ENCODE results near the gene PRKD3. TPM values are rescaled to one million over a fixed set of nuclear protein-coding genes. Genes with fewer than 3 reads are reported as not detected.

Gene PRKD3
- total and polyA plus RNA-seq, 2 donors (not counting 1 experiment from before 2014, with no cell fraction given) = 28.9 to 82.2 TPM

- Histone ChIP-seq H3K4me3 (ENCODE audit: control extremely low read depth in 1 of 5, extremely low read depth in 1 of 5, insufficient read depth in 1 of 5, low read depth in 2 of 5, low read length in 4 of 5) (no peak overlapping the region), H3K9me3 (ENCODE audit: control extremely low read depth in 1 of 3, control insufficient read depth in 2 of 3, insufficient read depth in 1 of 3, low read length in 2 of 3) (no peaks in the 10 kb centered on the region), H3K79me2 (ENCODE audit: control insufficient read depth, insufficient read depth, low read length) (no peaks in the 10 kb centered on the region), H3K27me3 (replicated peaks in 1 of 4; ENCODE audit: control extremely low read depth in 1 of 4, control insufficient read depth in 3 of 4, insufficient read depth in 4 of 4, low read length in 3 of 4) (peaks cover 0 to 3% (median 1%) of the 10 kb centered on the region in 4 experiments), H3K9ac (ENCODE audit: low read length) (no peak overlapping the region), H4K20me1 (ENCODE audit: control insufficient read depth, insufficient read depth, low read length, poor library complexity, severe bottlenecking) (no peaks in the 10 kb centered on the region), H3K4me2 (replicated peaks; ENCODE audit: low read depth, low read length, poor library complexity, severe bottlenecking) (no peak overlapping the region), H3K27ac (ENCODE audit: low read length in 2 of 2) (no peak overlapping the region), H3K36me3 (replicated peaks in 1 of 2; ENCODE audit: control extremely low read depth in 1 of 2, control insufficient read depth in 1 of 2, extremely low read depth in 1 of 2, insufficient read depth in 2 of 2, low read length in 1 of 2) (no peaks in the 10 kb centered on the region), H3K4me1 (ENCODE audit: control insufficient read depth in 2 of 2, insufficient read depth in 2 of 2, low read length in 2 of 2) (peaks cover 0 to 3% of the 10 kb centered on the region in 2 donors), H2AFZ (ENCODE audit: insufficient read depth, low read depth, low read length, poor library complexity, severe bottlenecking) (no peak overlapping the region)
- ATAC-seq (ENCODE audit: low read depth) = no peak
- Mint-ChIP-seq H3K4me1 (peaks cover 4% of the 10 kb centered on the region), H3K27ac (no peak overlapping the region), H3K9me3 (ENCODE audit: insufficient read depth) (no peaks in the 10 kb centered on the region), H3K4me3 (no peak overlapping the region), H3K27me3 (peaks cover 6% of the 10 kb centered on the region)
- CTCF ChIA-PET = interaction anchor here (0.9 kb wide), 1 partner anchor 13 kb away, joined by 5 read pairs; no protein-coding TSS in a partner anchor
- no peak for DNase-seq
- intact Hi-C loops (cut with micrococcal nuclease) = no loop called here
- no peak for TF ChIP-seq EZH2 (IDR thresholded peaks at IDR 0.05; ENCODE audit: borderline replicate concordance, insufficient read depth, low read depth, low read length, poor library complexity, severe bottlenecking)
- no peak for TF ChIP-seq CTCF (IDR thresholded peaks at IDR 0.05)
- POLR2A ChIA-PET = no interaction called here
- WGBS (ENCODE audit: insufficient coverage) = no CpG with 5 or more reads among the region's 1 CpG
Observed at GRCh38 chr2:37357069-37357468, 32.4 kb upstream of the PRKD3 start.

- Histone ChIP-seq H3K4me3 (ENCODE audit: control extremely low read depth in 1 of 5, extremely low read depth in 1 of 5, insufficient read depth in 1 of 5, low read depth in 2 of 5, low read length in 4 of 5) (no peak overlapping the region), H4K20me1 (ENCODE audit: control insufficient read depth, insufficient read depth, low read length, poor library complexity, severe bottlenecking) (no peaks in the 10 kb centered on the region), H3K9ac (ENCODE audit: low read length) (no peak overlapping the region), H3K27me3 (replicated peaks in 1 of 4; ENCODE audit: control extremely low read depth in 1 of 4, control insufficient read depth in 3 of 4, insufficient read depth in 4 of 4, low read length in 3 of 4) (peaks cover 0 to 3% (median 1%) of the 10 kb centered on the region in 4 experiments), H3K79me2 (ENCODE audit: control insufficient read depth, insufficient read depth, low read length) (no peaks in the 10 kb centered on the region), H2AFZ (ENCODE audit: insufficient read depth, low read depth, low read length, poor library complexity, severe bottlenecking) (no peak overlapping the region), H3K9me3 (ENCODE audit: control extremely low read depth in 1 of 3, control insufficient read depth in 2 of 3, insufficient read depth in 1 of 3, low read length in 2 of 3) (no peaks in the 10 kb centered on the region), H3K4me2 (replicated peaks; ENCODE audit: low read depth, low read length, poor library complexity, severe bottlenecking) (no peak overlapping the region), H3K27ac (ENCODE audit: low read length in 2 of 2) (no peak overlapping the region), H3K36me3 (replicated peaks in 1 of 2; ENCODE audit: control extremely low read depth in 1 of 2, control insufficient read depth in 1 of 2, extremely low read depth in 1 of 2, insufficient read depth in 2 of 2, low read length in 1 of 2) (no peaks in the 10 kb centered on the region), H3K4me1 (ENCODE audit: control insufficient read depth in 2 of 2, insufficient read depth in 2 of 2, low read length in 2 of 2) (peaks cover 0 to 3% of the 10 kb centered on the region in 2 donors)
- ATAC-seq (ENCODE audit: low read depth) (no peak), DNase-seq (no peak)
- Mint-ChIP-seq H3K27ac (no peak overlapping the region), H3K27me3 (peaks cover 6% of the 10 kb centered on the region), H3K4me1 (peaks cover 4% of the 10 kb centered on the region), H3K4me3 (no peak overlapping the region), H3K9me3 (ENCODE audit: insufficient read depth) (no peaks in the 10 kb centered on the region)
- CTCF ChIA-PET = interaction anchor here (0.9 kb wide), 1 partner anchor 14 kb away, joined by 5 read pairs; no protein-coding TSS in a partner anchor
- WGBS (ENCODE audit: insufficient coverage) = 73% methylated on average over 5 of the region's 6 CpGs
- TF ChIP-seq CTCF (IDR thresholded peaks at IDR 0.05) (no peak), EZH2 (IDR thresholded peaks at IDR 0.05; ENCODE audit: borderline replicate concordance, insufficient read depth, low read depth, low read length, poor library complexity, severe bottlenecking) (no peak)
- intact Hi-C loops (cut with micrococcal nuclease) = no loop called here
- POLR2A ChIA-PET = interaction anchor here (0.7 kb wide), 1 partner anchor 56 kb away, joined by 6 read pairs; no protein-coding TSS in a partner anchor
Observed at GRCh38 chr2:37356299-37356698, 31.7 kb upstream of the PRKD3 start.

All from B cell (primary cell).